ENCODE measurements around the gene STEAP3. TPM values are rescaled to one million over a fixed set of nuclear protein-coding genes. Genes with fewer than 3 reads are reported as not detected.

The STEAP3 gene
- total RNA-seq, 1 experiment from 2014 or later = 24.0 TPM

- Mint-ChIP-seq H3K27ac (no peak overlapping the region), H3K4me1 (peaks cover 11% of the 10 kb centered on the region), H3K4me3 (no peak overlapping the region), H3K9me3 (peaks cover 4% of the 10 kb centered on the region; the same call in 1 of the 2 replicates), H3K36me3 (peaks cover 41% of the 10 kb centered on the region), H3K27me3 (ENCODE audit: low read depth) (no peaks in the 10 kb centered on the region; the same call in 1 of the 2 replicates)
- ATAC-seq (no peak), DNase-seq (ENCODE audit: low spot score) (no peak)
- POLR2A ChIA-PET = interaction anchor here (0.5 kb wide), 1 partner anchor 90 kb away, joined by 12 read pairs; no protein-coding TSS in a partner anchor
- CTCF ChIA-PET = interaction anchor here (0.5 kb wide), 1 partner anchor 123 kb away, joined by 3 read pairs; no protein-coding TSS in a partner anchor
- TF ChIP-seq ZNF423 (CRISPR knock-in tag; IDR thresholded peaks at IDR 0.05) (no peak), SMAD4 (CRISPR knock-in tag; IDR thresholded peaks at IDR 0.05) (no peak), ZNF219 (CRISPR knock-in tag; IDR thresholded peaks at IDR 0.05; ENCODE audit: borderline replicate concordance) (no peak)
- TF ChIP-seq, protein P1, sequence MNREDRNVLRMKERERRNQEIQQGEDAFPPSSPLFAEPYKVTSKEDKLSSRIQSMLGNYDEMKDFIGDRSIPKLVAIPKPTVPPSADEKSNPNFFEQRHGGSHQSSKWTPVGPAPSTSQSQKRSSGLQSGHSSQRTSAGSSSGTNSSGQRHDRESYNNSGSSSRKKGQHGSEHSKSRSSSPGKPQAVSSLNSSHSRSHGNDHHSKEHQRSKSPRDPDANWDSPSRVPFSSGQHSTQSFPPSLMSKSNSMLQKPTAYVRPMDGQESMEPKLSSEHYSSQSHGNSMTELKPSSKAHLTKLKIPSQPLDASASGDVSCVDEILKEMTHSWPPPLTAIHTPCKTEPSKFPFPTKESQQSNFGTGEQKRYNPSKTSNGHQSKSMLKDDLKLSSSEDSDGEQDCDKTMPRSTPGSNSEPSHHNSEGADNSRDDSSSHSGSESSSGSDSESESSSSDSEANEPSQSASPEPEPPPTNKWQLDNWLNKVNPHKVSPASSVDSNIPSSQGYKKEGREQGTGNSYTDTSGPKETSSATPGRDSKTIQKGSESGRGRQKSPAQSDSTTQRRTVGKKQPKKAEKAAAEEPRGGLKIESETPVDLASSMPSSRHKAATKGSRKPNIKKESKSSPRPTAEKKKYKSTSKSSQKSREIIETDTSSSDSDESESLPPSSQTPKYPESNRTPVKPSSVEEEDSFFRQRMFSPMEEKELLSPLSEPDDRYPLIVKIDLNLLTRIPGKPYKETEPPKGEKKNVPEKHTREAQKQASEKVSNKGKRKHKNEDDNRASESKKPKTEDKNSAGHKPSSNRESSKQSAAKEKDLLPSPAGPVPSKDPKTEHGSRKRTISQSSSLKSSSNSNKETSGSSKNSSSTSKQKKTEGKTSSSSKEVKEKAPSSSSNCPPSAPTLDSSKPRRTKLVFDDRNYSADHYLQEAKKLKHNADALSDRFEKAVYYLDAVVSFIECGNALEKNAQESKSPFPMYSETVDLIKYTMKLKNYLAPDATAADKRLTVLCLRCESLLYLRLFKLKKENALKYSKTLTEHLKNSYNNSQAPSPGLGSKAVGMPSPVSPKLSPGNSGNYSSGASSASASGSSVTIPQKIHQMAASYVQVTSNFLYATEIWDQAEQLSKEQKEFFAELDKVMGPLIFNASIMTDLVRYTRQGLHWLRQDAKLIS (CRISPR knock-in tag; IDR thresholded peaks at IDR 0.05; ENCODE audit: borderline replicate concordance) = no peak
Measured at GRCh38 chr2:119249855-119250717, 26.5 kb downstream of the STEAP3 start.

GRCh38 chr2:119250718-119251290 is 27.2 kb downstream of the STEAP3 start:
- no peak overlapping the region for H3K4me3 Mint-ChIP-seq
- H3K36me3 Mint-ChIP-seq = peaks cover 41% of the 10 kb centered on the region
- TF ChIP-seq ZNF232 (CRISPR knock-in tag; IDR thresholded peaks at IDR 0.05) = no peak
- no peak for TF ChIP-seq CREB1 (CRISPR knock-in tag; IDR thresholded peaks at IDR 0.05)
- TF ChIP-seq ARID4B (CRISPR knock-in tag; IDR thresholded peaks at IDR 0.05; ENCODE audit: borderline replicate concordance) = no peak
- no peak for TF ChIP-seq FOXP1 (CRISPR knock-in tag; IDR thresholded peaks at IDR 0.05; ENCODE audit: borderline replicate concordance)
- TF ChIP-seq ZNF219 (CRISPR knock-in tag; IDR thresholded peaks at IDR 0.05; ENCODE audit: borderline replicate concordance) = no peak
- TF ChIP-seq RORB (CRISPR knock-in tag; IDR thresholded peaks at IDR 0.05) = no peak
- TF ChIP-seq JUN (CRISPR knock-in tag; IDR thresholded peaks at IDR 0.05) = no peak
- TF ChIP-seq FOXJ3 (CRISPR knock-in tag; IDR thresholded peaks at IDR 0.05; ENCODE audit: borderline replicate concordance) = no peak
- no peak overlapping the region for H3K27ac Mint-ChIP-seq
- DNase-seq (ENCODE audit: low spot score) = no peak
- H3K4me1 Mint-ChIP-seq = peaks cover 18% of the 10 kb centered on the region
- POLR2A ChIA-PET = no interaction called here
- no peaks in the 10 kb centered on the region; the same call in 1 of the 2 replicates for H3K27me3 Mint-ChIP-seq (ENCODE audit: low read depth)
- CTCF ChIA-PET = no interaction called here
- no peaks in the 10 kb centered on the region for H3K9me3 Mint-ChIP-seq
- ATAC-seq = no peak

- ChIA-PET POLR2A (no interaction called here), CTCF (no interaction called here)
- no peak for DNase-seq (ENCODE audit: low spot score)
- Mint-ChIP-seq H3K4me3 (no peak overlapping the region), H3K9me3 (no peaks in the 10 kb centered on the region), H3K4me1 (peaks cover 27% of the 10 kb centered on the region), H3K36me3 (peaks cover 32% of the 10 kb centered on the region), H3K27me3 (ENCODE audit: low read depth) (no peaks in the 10 kb centered on the region), H3K27ac (no peak overlapping the region)
- no peak for ATAC-seq
- TF ChIP-seq MAX (CRISPR knock-in tag; IDR thresholded peaks at IDR 0.05) (no peak), ZNF671 (CRISPR knock-in tag; IDR thresholded peaks at IDR 0.05) (no peak), ZBTB21 (CRISPR knock-in tag; IDR thresholded peaks at IDR 0.05; ENCODE audit: borderline replicate concordance) (no peak), FOXJ3 (CRISPR knock-in tag; IDR thresholded peaks at IDR 0.05; ENCODE audit: borderline replicate concordance) (no peak), ATF6 (CRISPR knock-in tag; IDR thresholded peaks at IDR 0.05) (no peak)
- TF ChIP-seq, protein P2, sequence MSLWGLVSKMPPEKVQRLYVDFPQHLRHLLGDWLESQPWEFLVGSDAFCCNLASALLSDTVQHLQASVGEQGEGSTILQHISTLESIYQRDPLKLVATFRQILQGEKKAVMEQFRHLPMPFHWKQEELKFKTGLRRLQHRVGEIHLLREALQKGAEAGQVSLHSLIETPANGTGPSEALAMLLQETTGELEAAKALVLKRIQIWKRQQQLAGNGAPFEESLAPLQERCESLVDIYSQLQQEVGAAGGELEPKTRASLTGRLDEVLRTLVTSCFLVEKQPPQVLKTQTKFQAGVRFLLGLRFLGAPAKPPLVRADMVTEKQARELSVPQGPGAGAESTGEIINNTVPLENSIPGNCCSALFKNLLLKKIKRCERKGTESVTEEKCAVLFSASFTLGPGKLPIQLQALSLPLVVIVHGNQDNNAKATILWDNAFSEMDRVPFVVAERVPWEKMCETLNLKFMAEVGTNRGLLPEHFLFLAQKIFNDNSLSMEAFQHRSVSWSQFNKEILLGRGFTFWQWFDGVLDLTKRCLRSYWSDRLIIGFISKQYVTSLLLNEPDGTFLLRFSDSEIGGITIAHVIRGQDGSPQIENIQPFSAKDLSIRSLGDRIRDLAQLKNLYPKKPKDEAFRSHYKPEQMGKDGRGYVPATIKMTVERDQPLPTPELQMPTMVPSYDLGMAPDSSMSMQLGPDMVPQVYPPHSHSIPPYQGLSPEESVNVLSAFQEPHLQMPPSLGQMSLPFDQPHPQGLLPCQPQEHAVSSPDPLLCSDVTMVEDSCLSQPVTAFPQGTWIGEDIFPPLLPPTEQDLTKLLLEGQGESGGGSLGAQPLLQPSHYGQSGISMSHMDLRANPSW (CRISPR knock-in tag; conservative IDR thresholded peaks at IDR 0.05; ENCODE audit: low read depth) = no peak
Measured at GRCh38 chr2:119251652-119252051, 28.0 kb downstream of the STEAP3 start.
